B cell (primary cell): Measurements from ENCODE around the gene HSPD1. TPM values are rescaled to one million over a fixed set of nuclear protein-coding genes. Genes with fewer than 3 reads are reported as not detected.
"Not testable (repeated sequence)": the region's sequence is repeated elsewhere in the genome, so short reads cannot be mapped to it uniquely, and the experiment has no call there.

Source experiments
- ATAC-seq: fragments of 200-7000 bp; cut with Tn5 transposase; one replicate; pipeline ENCODE4 v1.10.0; 2021; ENCODE audit warnings: low read depth, mild to moderate bottlenecking, moderate number of reproducible peaks, moderate library complexity
- CTCF ChIA-PET: fragments of 350-600 bp; sonication (Branson Sonifier 250); formaldehyde crosslinking; loops from one replicate; lab custom pipeline; 2021; ENCODE audit warnings: antibody characterized with exemption, inconsistent platforms; lab: Charles Lee
- POLR2A ChIA-PET: fragments of 350-600 bp; sonication (Branson Sonifier 250); formaldehyde crosslinking; loops from one replicate; lab custom pipeline; 2021; ENCODE audit warnings: antibody characterized with exemption; lab: Charles Lee
- DNase-seq: peaks from one replicate; pipeline ENCODE4 v3.0.0; 2013
- H2AFZ ChIP-seq: 2 replicates; pipeline ENCODE4 v1.6.1; 2012; ENCODE audit warnings: mild to moderate bottlenecking, low read depth, low read length; ENCODE audit not compliant: insufficient read depth, poor library complexity, severe bottlenecking
- H3K27ac ChIP-seq, 2 donors: 1 replicate in 1 of 2; 2 replicates in 1 of 2; pipeline ENCODE4 v1.5.1; 2012 to 2013; ENCODE audit warnings: low read length in 2 of 2, mild to moderate bottlenecking in 2 of 2, moderate library complexity in 1 of 2
- H3K27me3 ChIP-seq, 4 experiments: fragments of 200-600 bp in 1 of 4; sonication (generic) in 1 of 4; replicated peaks in 1 of 4; 1 replicate in 2 of 4; 2 replicates in 2 of 4; pipeline versions ENCODE4 v1.6.1 to v1.7.0; 2013 to 2016; ENCODE audit warnings: low read length in 3 of 4, mild to moderate bottlenecking in 2 of 4, mixed read lengths in 1 of 4, moderate library complexity in 1 of 4; ENCODE audit not compliant: insufficient read depth in 4 of 4, control insufficient read depth in 3 of 4; ENCODE audit errors: control extremely low read depth in 1 of 4
- H3K36me3 ChIP-seq, 2 experiments: replicated peaks in 1 of 2; 1 replicate in 1 of 2; 2 replicates in 1 of 2; pipeline versions ENCODE4 v1.6.1 to v1.7.1; 2013; ENCODE audit warnings: low read length in 1 of 2; ENCODE audit not compliant: insufficient read depth in 2 of 2, control insufficient read depth in 1 of 2; ENCODE audit errors: control extremely low read depth in 1 of 2, extremely low read depth in 1 of 2
- H3K4me1 ChIP-seq, 2 donors: fragments of 200-600 bp in 1 of 2; sonication (generic) in 1 of 2; 1 replicate in 1 of 2; 2 replicates in 1 of 2; pipeline versions ENCODE4 v1.5.1 to v1.6.1; 2013 to 2017; ENCODE audit warnings: low read length in 2 of 2; ENCODE audit not compliant: control insufficient read depth in 2 of 2, insufficient read depth in 2 of 2
- H3K4me2 ChIP-seq: replicated peaks from 2 replicates; pipeline ENCODE3; 2012; ENCODE audit warnings: mild to moderate bottlenecking, low read depth, low read length; ENCODE audit not compliant: poor library complexity, severe bottlenecking
- H3K4me3 ChIP-seq, 5 experiments: fragments of 200-600 bp in 1 of 5; sonication (generic) in 1 of 5; 1 replicate in 3 of 5; 2 replicates in 2 of 5; pipeline versions ENCODE4 v1.5.1 to v1.7.0; 2011 to 2016; ENCODE audit warnings: low read length in 4 of 5, mild to moderate bottlenecking in 4 of 5, low read depth in 2 of 5, control low read depth in 1 of 5, moderate library complexity in 1 of 5; ENCODE audit not compliant: insufficient read depth in 1 of 5; ENCODE audit errors: control extremely low read depth in 1 of 5, extremely low read depth in 1 of 5
- H3K79me2 ChIP-seq: fragments of 200-600 bp; sonication (generic); one replicate; pipeline ENCODE4 v1.6.0; 2016; ENCODE audit warnings: low read length; ENCODE audit not compliant: control insufficient read depth, insufficient read depth
- H3K9ac ChIP-seq: fragments of 200-600 bp; sonication (generic); 2 replicates; pipeline ENCODE4 v1.6.1; 2017; ENCODE audit warnings: mild to moderate bottlenecking, low read length, moderate library complexity
- H3K9me3 ChIP-seq, 3 donors: one replicate each; pipeline versions ENCODE4 v1.6.1 to v1.7.1; 2013; ENCODE audit warnings: low read length in 2 of 3; ENCODE audit not compliant: control insufficient read depth in 2 of 3, insufficient read depth in 1 of 3; ENCODE audit errors: control extremely low read depth in 1 of 3
- H4K20me1 ChIP-seq: 2 replicates; pipeline ENCODE4 v1.6.0; 2012; ENCODE audit warnings: mild to moderate bottlenecking, low read length; ENCODE audit not compliant: insufficient read depth, control insufficient read depth, poor library complexity, severe bottlenecking
- H3K27ac Mint-ChIP-seq: one replicate; pipeline ENCODE4 v1.8.0; 2021; ENCODE audit warnings: mixed read lengths
- H3K27me3 Mint-ChIP-seq: one replicate; pipeline ENCODE4 v1.8.0; 2021; ENCODE audit warnings: mixed read lengths
- H3K4me1 Mint-ChIP-seq: one replicate; pipeline ENCODE4 v1.8.0; 2021; ENCODE audit warnings: mixed read lengths
- H3K4me3 Mint-ChIP-seq: one replicate; pipeline ENCODE4 v1.8.0; 2021; ENCODE audit warnings: mixed read lengths
- H3K9me3 Mint-ChIP-seq: one replicate; pipeline ENCODE4 v1.8.0; 2022; ENCODE audit warnings: mixed read lengths; ENCODE audit not compliant: insufficient read depth
- EZH2 ChIP-seq: IDR thresholded peaks from 2 replicates; pipeline ENCODE4 v1.6.1; 2012; ENCODE audit warnings: borderline replicate concordance, low read depth, mild to moderate bottlenecking, moderate library complexity, low read length; ENCODE audit not compliant: insufficient read depth, poor library complexity, severe bottlenecking
- WGBS: methylation state at CpG from one replicate; pipeline ENCODE4 v1.1.5; 2013; ENCODE audit warnings: missing lambda C conversion rate; ENCODE audit not compliant: insufficient coverage; 5-methylcytosine and 5-hydroxymethylcytosine counted together
- intact Hi-C: fragments of 100-400 bp; cut with micrococcal nuclease; formaldehyde crosslinking; loops from one replicate; pipeline ENCODE4 v1.10.0; 2022
- polyA plus RNA-seq: library from polyadenylated mRNA; depleted of rRNA; stranded (reverse); fragments of >200 nt; gene quantifications from 2 replicates; pipeline ENCODE4 v1.2.3, GENCODE V29; 2012
- total RNA-seq, 2 donors: library from RNA; stranded (reverse); fragments of 120-200 nt in 1 of 2; gene quantifications; 1 replicate in 1 of 2; 2 replicates in 1 of 2; pipeline versions ENCODE4 v1.2.3 to v1.2.4, GENCODE V29; 2013 to 2022
- TF ChIP-seq, protein P1 (sequence below): fragments of 200-600 bp; IDR thresholded peaks from one replicate; pipeline ENCODE4 v1.8.0; 2022; ENCODE audit warnings: antibody characterized with exemption, mild to moderate bottlenecking

Gene HSPD1
- total and polyA plus RNA-seq, 2 donors (not counting 1 experiment from before 2014, with no cell fraction given) = 46.6 to 112 TPM

DNA sequence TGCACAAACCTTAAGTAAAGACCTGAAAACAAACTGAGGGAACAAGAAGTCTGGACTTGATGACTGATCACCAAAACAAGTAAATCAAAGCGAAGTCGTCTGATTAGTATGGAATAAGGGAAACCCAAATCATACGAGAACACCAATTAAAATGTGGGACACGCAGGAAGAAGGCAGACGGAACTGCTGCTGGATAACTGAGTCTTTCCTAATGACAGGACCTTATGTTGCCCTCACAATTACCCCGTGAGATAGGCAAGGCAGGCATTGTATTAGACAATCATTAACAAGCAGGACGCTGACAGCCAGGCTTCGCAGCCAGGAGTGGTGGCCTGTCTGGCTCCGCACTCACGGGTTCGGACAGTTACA lies 46.9 kb downstream of the HSPD1 start:
- H3K4me2 ChIP-seq = peak overlapping the region; percentile 79
- H3K4me3 ChIP-seq = peak overlapping the region; percentile 82 to 99 (median 83)
- H3K9ac ChIP-seq = peak overlapping the region; percentile 90
- TF ChIP-seq, protein P1, sequence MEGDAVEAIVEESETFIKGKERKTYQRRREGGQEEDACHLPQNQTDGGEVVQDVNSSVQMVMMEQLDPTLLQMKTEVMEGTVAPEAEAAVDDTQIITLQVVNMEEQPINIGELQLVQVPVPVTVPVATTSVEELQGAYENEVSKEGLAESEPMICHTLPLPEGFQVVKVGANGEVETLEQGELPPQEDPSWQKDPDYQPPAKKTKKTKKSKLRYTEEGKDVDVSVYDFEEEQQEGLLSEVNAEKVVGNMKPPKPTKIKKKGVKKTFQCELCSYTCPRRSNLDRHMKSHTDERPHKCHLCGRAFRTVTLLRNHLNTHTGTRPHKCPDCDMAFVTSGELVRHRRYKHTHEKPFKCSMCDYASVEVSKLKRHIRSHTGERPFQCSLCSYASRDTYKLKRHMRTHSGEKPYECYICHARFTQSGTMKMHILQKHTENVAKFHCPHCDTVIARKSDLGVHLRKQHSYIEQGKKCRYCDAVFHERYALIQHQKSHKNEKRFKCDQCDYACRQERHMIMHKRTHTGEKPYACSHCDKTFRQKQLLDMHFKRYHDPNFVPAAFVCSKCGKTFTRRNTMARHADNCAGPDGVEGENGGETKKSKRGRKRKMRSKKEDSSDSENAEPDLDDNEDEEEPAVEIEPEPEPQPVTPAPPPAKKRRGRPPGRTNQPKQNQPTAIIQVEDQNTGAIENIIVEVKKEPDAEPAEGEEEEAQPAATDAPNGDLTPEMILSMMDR = no peak
- no peak for TF ChIP-seq EZH2
- Mint-ChIP-seq H3K4me3 (peak overlapping the region; percentile 99), H3K27me3 (no peaks in the 10 kb centered on the region), H3K9me3 (no peaks in the 10 kb centered on the region), H3K4me1 (peaks cover 40% of the 10 kb centered on the region), H3K27ac (peak overlapping the region; percentile 99)
- peak overlapping the region; percentile 83 for H2AFZ ChIP-seq
- no peaks in the 10 kb centered on the region for H3K27me3 ChIP-seq
- peaks cover 40% of the 10 kb centered on the region for H3K79me2 ChIP-seq
- POLR2A ChIA-PET = interaction anchor here (0.6 to 2.0 kb wide), 10 partner anchors 12 to 252 kb away, joined by 3 to 27 read pairs (median 3); partner anchors contain the start of genes HSPD1, HSPE1, MARS2 and MOB4
- ATAC-seq (no peak), DNase-seq (no peak)
- 0% methylated on average over 9 of the region's 11 CpGs for WGBS
- peaks cover 0 to 3% (median 0%) of the 10 kb centered on the region in 3 donors for H3K9me3 ChIP-seq
- CTCF ChIA-PET = interaction anchor here (0.6 to 1.6 kb wide), 5 partner anchors 16 to 844 kb away, joined by 3 to 6 read pairs (median 5); partner anchors contain the start of gene SF3B1
- no peaks in the 10 kb centered on the region for H3K36me3 ChIP-seq
- H3K4me1 ChIP-seq = peaks cover 17 to 19% of the 10 kb centered on the region in 2 donors
- peak overlapping the region; percentile 95 to 96 for H3K27ac ChIP-seq
- intact Hi-C loops = loop anchor here (1.0 kb wide), 5 partner anchors 17 to 526 kb away; partner anchors contain the start of genes HSPE1, MARS2, MOB4 and PGAP1
- peaks cover 16% of the 10 kb centered on the region for H4K20me1 ChIP-seq

DNA sequence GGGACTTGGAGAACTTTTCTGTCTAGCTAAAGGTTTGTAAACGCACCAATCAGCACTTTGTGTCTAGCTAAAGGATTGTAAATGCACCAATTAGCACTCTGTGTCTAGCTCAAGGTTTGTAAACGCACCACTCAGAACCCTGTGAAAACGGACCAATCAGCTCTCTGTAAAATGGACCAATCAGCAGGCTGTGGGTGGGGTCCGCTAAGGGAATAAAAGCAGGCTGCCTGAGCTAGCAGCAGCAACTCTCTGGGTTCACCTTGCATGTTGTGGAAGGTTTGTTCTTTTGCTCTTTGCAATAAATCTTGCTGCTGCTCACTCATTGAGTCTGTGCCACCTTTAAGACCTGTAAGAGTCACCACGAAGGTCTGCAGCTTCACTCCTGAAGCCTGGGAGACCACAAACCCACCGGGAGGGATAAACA lies 48.7 kb downstream of the HSPD1 start:
- H3K4me3 Mint-ChIP-seq = peak overlapping the region; percentile 8
- H3K4me2 ChIP-seq = not testable (repeated sequence)

More for the DNA sequence above, 48.7 kb downstream of the HSPD1 start:
- peaks cover 17 to 19% of the 10 kb centered on the region in 2 donors for H3K4me1 ChIP-seq
- H3K36me3 ChIP-seq, H3K27me3 ChIP-seq, DNase-seq, ATAC-seq, H3K9me3 ChIP-seq, intact Hi-C loops, H3K27me3 Mint-ChIP-seq, H3K9ac ChIP-seq, H3K27ac Mint-ChIP-seq, H3K9me3 Mint-ChIP-seq, H3K4me3 ChIP-seq, H3K27ac ChIP-seq: not testable (repeated sequence)
- H4K20me1 ChIP-seq = peaks cover 16% of the 10 kb centered on the region
- H3K4me1 Mint-ChIP-seq = peaks cover 32% of the 10 kb centered on the region
- WGBS = 71% methylated on average over 6 of the region's 6 CpGs
- H2AFZ ChIP-seq = peak overlapping the region; percentile 30
- POLR2A ChIA-PET = interaction anchor here (1.0 to 1.2 kb wide), 2 partner anchors 14 to 18 kb away, joined by 3 to 7 read pairs; no protein-coding TSS in a partner anchor
- CTCF ChIA-PET = interaction anchor here (1.6 kb wide), 1 partner anchor 16 kb away, joined by 6 read pairs; the partner anchor contains the start of gene SF3B1
- H3K79me2 ChIP-seq = peaks cover 23% of the 10 kb centered on the region
